H1 (cell line): ENCODE results near the gene ST7L. TPM values are rescaled to one million over a fixed set of nuclear protein-coding genes. Genes with fewer than 3 reads are reported as not detected.

ENCODE experiments used
- CTCF ChIA-PET: fragments of 300-600 bp; sonication (Branson Sonifier 250); formaldehyde crosslinking; loops from one replicate; lab custom pipeline; 2021; ENCODE audit not compliant: partially characterized antibody; lab: Charles Lee
- POLR2A ChIA-PET: fragments of 300-600 bp; sonication (Branson Sonifier 250); formaldehyde crosslinking; loops from one replicate; lab custom pipeline; 2021; ENCODE audit warnings: inconsistent platforms; ENCODE audit not compliant: partially characterized antibody; lab: Charles Lee
- DNase-seq, 2 experiments: peaks; one replicate each; pipeline versions ENCODE4 v3.0.0 to v3.0.0-alpha.2; 2010 to 2022; ENCODE audit warnings: low spot score in 2 of 2, low read depth in 1 of 2, mixed read lengths in 1 of 2
- FAIRE-seq: peaks from 2 replicates; lab custom pipeline; 2011; peaks lifted over from hg19 to GRCh38; lab: Jason Lieb, UNC
- H2AFZ ChIP-seq: 2 replicates; pipeline ENCODE4 v1.8.1; 2012; ENCODE audit warnings: low read length, inconsistent platforms
- H2AK5ac ChIP-seq: 2 replicates; pipeline ENCODE4 v1.6.1; 2013; ENCODE audit warnings: low read depth, low read length
- H2BK120ac ChIP-seq: replicated peaks from 2 replicates; pipeline ENCODE3; 2013; ENCODE audit warnings: low read depth, low read length, inconsistent platforms
- H2BK12ac ChIP-seq: 2 replicates; pipeline ENCODE4 v1.6.1; 2013; ENCODE audit warnings: low read depth, low read length
- H2BK15ac ChIP-seq: 2 replicates; pipeline ENCODE4 v1.6.1; 2013; ENCODE audit warnings: low read length
- H2BK20ac ChIP-seq: 2 replicates; pipeline ENCODE4 v1.6.1; 2013; ENCODE audit warnings: low read length
- H2BK5ac ChIP-seq: 2 replicates; pipeline ENCODE4 v1.6.1; 2013; ENCODE audit warnings: low read depth, low read length
- H3K14ac ChIP-seq: 2 replicates; pipeline ENCODE4 v1.6.1; 2013; ENCODE audit warnings: inconsistent platforms; ENCODE audit not compliant: insufficient read length
- H3K18ac ChIP-seq: 2 replicates; pipeline ENCODE4 v1.6.1; 2013; ENCODE audit warnings: low read length; ENCODE audit errors: extremely low read depth
- H3K23ac ChIP-seq: 2 replicates; pipeline ENCODE4 v1.6.1; 2013; ENCODE audit warnings: inconsistent platforms; ENCODE audit not compliant: insufficient read length
- H3K23me2 ChIP-seq: 2 replicates; pipeline ENCODE4 v1.6.1; 2013; ENCODE audit warnings: low read depth, low read length
- H3K27ac ChIP-seq: 2 replicates; pipeline ENCODE4 v1.6.1; 2011; ENCODE audit warnings: low read depth, low read length, inconsistent platforms
- H3K27me3 ChIP-seq, 4 experiments: replicated peaks in 1 of 4; 1 replicate in 1 of 4; 2 replicates in 3 of 4; pipeline versions ENCODE4 v1.6.1 to v1.8.1; 2011 to 2013; ENCODE audit warnings: low read length in 3 of 4, mild to moderate bottlenecking in 3 of 4, inconsistent platforms in 2 of 4, mixed read lengths in 2 of 4, moderate library complexity in 1 of 4; ENCODE audit not compliant: control insufficient read depth in 3 of 4, insufficient read depth in 3 of 4; ENCODE audit errors: extremely low read depth in 1 of 4
- H3K36me3 ChIP-seq, 4 experiments: 2 replicates each; pipeline versions ENCODE4 v1.6.1 to v1.8.1; 2011 to 2013; ENCODE audit warnings: mild to moderate bottlenecking in 4 of 4, low read length in 3 of 4, moderate library complexity in 2 of 4, control low read depth in 1 of 4, inconsistent platforms in 1 of 4; ENCODE audit not compliant: insufficient read depth in 4 of 4, control insufficient read depth in 2 of 4
- H3K4ac ChIP-seq: replicated peaks from 2 replicates; pipeline ENCODE3; 2013; ENCODE audit warnings: low read length, low read depth, mixed read lengths, inconsistent platforms; ENCODE audit not compliant: insufficient read length
- H3K4me1 ChIP-seq, 4 experiments: replicated peaks in 1 of 4; 1 replicate in 1 of 4; 2 replicates in 3 of 4; pipeline versions ENCODE4 v1.6.1 to v1.8.1; 2011 to 2013; ENCODE audit warnings: low read length in 3 of 4, inconsistent platforms in 2 of 4, mixed read lengths in 1 of 4; ENCODE audit not compliant: insufficient read depth in 4 of 4, control insufficient read depth in 3 of 4
- H3K4me2 ChIP-seq, 2 experiments: 2 replicates each; pipeline versions ENCODE4 v1.6.1 to v1.8.1; 2011 to 2013; ENCODE audit warnings: low read depth in 2 of 2, low read length in 2 of 2, control low read depth in 1 of 2, inconsistent platforms in 1 of 2, mild to moderate bottlenecking in 1 of 2; ENCODE audit not compliant: insufficient read depth in 1 of 2
- H3K4me3 ChIP-seq, 4 experiments: fragments of 200-600, 300-600 bp in 1 of 4; sonication (generic), shearing (Covaris generic), sonication (Bioruptor Twin) in 1 of 4; 2 replicates each; pipeline versions ENCODE4 v1.5.1 to v1.8.1; 2011 to 2016; ENCODE audit warnings: low read length in 4 of 4, low read depth in 3 of 4, control low read depth in 2 of 4, inconsistent platforms in 2 of 4, mild to moderate bottlenecking in 2 of 4, mixed read lengths in 1 of 4, moderate library complexity in 1 of 4; ENCODE audit not compliant: insufficient read depth in 2 of 4; ENCODE audit errors: extremely low read depth in 1 of 4
- H3K56ac ChIP-seq: replicated peaks from 2 replicates; pipeline ENCODE3; 2013; ENCODE audit warnings: low read depth, mild to moderate bottlenecking, mixed read lengths, low read length, inconsistent platforms; ENCODE audit not compliant: insufficient read length
- H3K79me1 ChIP-seq: 2 replicates; pipeline ENCODE4 v1.6.1; 2013; ENCODE audit warnings: low read depth, low read length, control low read depth
- H3K79me2 ChIP-seq, 2 experiments: 2 replicates each; pipeline versions ENCODE4 v1.6.1 to v1.8.1; 2012 to 2013; ENCODE audit warnings: low read length in 2 of 2, mild to moderate bottlenecking in 2 of 2, inconsistent platforms in 1 of 2; ENCODE audit not compliant: insufficient read depth in 2 of 2, control insufficient read depth in 1 of 2
- H3K9ac ChIP-seq, 4 experiments: replicated peaks in 1 of 4; 1 replicate in 1 of 4; 2 replicates in 3 of 4; pipeline versions ENCODE4 v1.6.1 to v1.8.1; 2011 to 2013; ENCODE audit warnings: low read depth in 3 of 4, low read length in 3 of 4, control low read depth in 2 of 4, mild to moderate bottlenecking in 2 of 4, moderate library complexity in 2 of 4, inconsistent platforms in 1 of 4; ENCODE audit errors: extremely low read depth in 1 of 4
- H3K9me3 ChIP-seq, 2 experiments: 2 replicates each; pipeline versions ENCODE4 v1.6.1 to v1.8.1; 2012 to 2013; ENCODE audit warnings: mild to moderate bottlenecking in 2 of 2, moderate library complexity in 2 of 2, control low read depth in 1 of 2, inconsistent platforms in 1 of 2, low read depth in 1 of 2, low read length in 1 of 2, mixed read lengths in 1 of 2; ENCODE audit not compliant: insufficient read depth in 2 of 2
- H4K20me1 ChIP-seq, 2 experiments: replicated peaks in 1 of 2; 2 replicates each; pipeline versions ENCODE3 to v1.8.1; 2011 to 2013; ENCODE audit warnings: inconsistent platforms in 2 of 2, low read length in 2 of 2, mild to moderate bottlenecking in 1 of 2; ENCODE audit not compliant: insufficient read depth in 2 of 2, control insufficient read depth in 1 of 2
- H4K5ac ChIP-seq: 2 replicates; pipeline ENCODE4 v1.6.1; 2013; ENCODE audit warnings: low read length, low read depth, mixed read lengths, inconsistent platforms; ENCODE audit not compliant: insufficient read length
- H4K8ac ChIP-seq: 2 replicates; pipeline ENCODE4 v1.8.0; 2013; ENCODE audit warnings: mild to moderate bottlenecking, moderate library complexity, low read length, inconsistent platforms; ENCODE audit not compliant: insufficient read depth; ENCODE audit errors: extremely low read depth
- H4K91ac ChIP-seq: replicated peaks from 2 replicates; pipeline ENCODE3; 2013; ENCODE audit warnings: low read length, mixed read lengths, inconsistent platforms; ENCODE audit not compliant: insufficient read length
- ATF3 ChIP-seq: IDR thresholded peaks from 2 replicates; pipeline ENCODE4 v1.6.1; 2011; ENCODE audit warnings: low read depth, mild to moderate bottlenecking, low read length; ENCODE audit not compliant: insufficient read depth
- BRCA1 ChIP-seq: IDR thresholded peaks from 2 replicates; pipeline ENCODE4 v1.6.1; 2012; ENCODE audit warnings: low read depth, low read length, improper control_type of control experiment
- CREB1 ChIP-seq: IDR thresholded peaks from 2 replicates; pipeline ENCODE4 v1.6.1; 2012; ENCODE audit warnings: inconsistent platforms
- CTBP2 ChIP-seq: IDR thresholded peaks from 2 replicates; pipeline ENCODE4 v1.7.0; 2011; ENCODE audit warnings: borderline replicate concordance, mild to moderate bottlenecking, moderate library complexity, mixed read lengths, low read length; ENCODE audit not compliant: insufficient read depth, insufficient read length
- EP300 ChIP-seq, 2 experiments: IDR thresholded peaks; 1 replicate in 1 of 2; 2 replicates in 1 of 2; pipeline ENCODE4 v1.6.1; 2011 to 2012; ENCODE audit warnings: low read depth in 2 of 2, low read length in 2 of 2, mild to moderate bottlenecking in 2 of 2, borderline replicate concordance in 1 of 2, inconsistent platforms in 1 of 2, moderate library complexity in 1 of 2
- JUND ChIP-seq: IDR thresholded peaks from 2 replicates; pipeline ENCODE4 v1.6.1; 2011; ENCODE audit warnings: mild to moderate bottlenecking, improper control_type of control experiment, low read length
- KDM4A ChIP-seq: IDR thresholded peaks from one replicate; pipeline ENCODE4 v1.7.1; 2012; ENCODE audit warnings: low read depth, mild to moderate bottlenecking, moderate library complexity, low read length, inconsistent platforms; ENCODE audit not compliant: severe bottlenecking
- NANOG ChIP-seq: IDR thresholded peaks from 2 replicates; pipeline ENCODE4 v1.6.1; 2011; ENCODE audit warnings: low read length, low read depth, mild to moderate bottlenecking, inconsistent platforms; ENCODE audit not compliant: insufficient read depth, poor library complexity, severe bottlenecking
- NRF1 ChIP-seq: IDR thresholded peaks from 2 replicates; pipeline ENCODE4 v1.6.1; 2011; ENCODE audit warnings: mild to moderate bottlenecking, low read depth, low read length, improper control_type of control experiment
- SIN3A ChIP-seq, 2 experiments: IDR thresholded peaks in 1 of 2; conservative IDR thresholded peaks in 1 of 2; 2 replicates each; pipeline ENCODE4 v1.6.1; 2011 to 2012; ENCODE audit warnings: low read length in 2 of 2, improper control_type of control experiment in 1 of 2, low read depth in 1 of 2, mild to moderate bottlenecking in 1 of 2
- SP1 ChIP-seq: IDR thresholded peaks from 2 replicates; pipeline ENCODE4 v1.6.1; 2011; ENCODE audit warnings: low read depth, low read length
- TBP ChIP-seq: IDR thresholded peaks from 2 replicates; pipeline ENCODE4 v1.6.1; 2011; ENCODE audit warnings: low read depth, low read length, improper control_type of control experiment
- TCF12 ChIP-seq: IDR thresholded peaks from 2 replicates; pipeline ENCODE4 v1.6.1; 2011; ENCODE audit warnings: low read depth, mild to moderate bottlenecking, low read length
- ZNF274 ChIP-seq: IDR thresholded peaks from 2 replicates; pipeline ENCODE4 v1.7.0; 2012; ENCODE audit warnings: low read length, borderline replicate concordance; ENCODE audit errors: extremely low read depth
- WGBS, 2 experiments: shearing (Covaris generic) in 1 of 2; methylation state at CpG; one replicate each; pipeline versions ENCODE4 v1.1.6 to v1.1.7; 2013 to 2015; ENCODE audit warnings: low lambda C conversion rate in 2 of 2, mixed read lengths in 2 of 2, inconsistent platforms in 1 of 2, low coverage in 1 of 2, missing lambda C conversion rate in 1 of 2; ENCODE audit not compliant: insufficient replicate concordance in 2 of 2, insufficient coverage in 1 of 2, insufficient read length in 1 of 2; ENCODE audit errors: extremely low coverage in 1 of 2, missing lambda C conversion rate in 1 of 2; 5-methylcytosine and 5-hydroxymethylcytosine counted together
- polyA plus RNA-seq, 7 experiments: library from polyadenylated mRNA; depleted of rRNA in 3 of 7; stranded (reverse) in 5 of 7; unstranded in 2 of 7; fragments of >200 nt in 5 of 7; fragments of 200-250 nt in 2 of 7; gene quantifications; 1 replicate in 5 of 7; 2 replicates in 1 of 7; 4 replicates in 1 of 7; pipeline versions ENCODE4 v1.2.1 to v1.2.3, GENCODE V29; 2011 to 2013; ENCODE audit warnings: missing spikeins in 2 of 7, mixed read lengths in 2 of 7
- total RNA-seq: library from RNA; stranded (reverse); fragmentation: NEBNext Ultra II Directional; extraction: Animal tissue kit (Norgen Biotek cat#: 25700); gene quantifications from 2 replicates; pipeline ENCODE4 v1.2.1, GENCODE V29; 2021

ST7L gene
- total and polyA plus RNA-seq, 2 of the 8 experiments (the other 6 are each of a cell fraction or from before 2014, with no cell fraction given): 9.6 to 16.2 TPM

DNA sequence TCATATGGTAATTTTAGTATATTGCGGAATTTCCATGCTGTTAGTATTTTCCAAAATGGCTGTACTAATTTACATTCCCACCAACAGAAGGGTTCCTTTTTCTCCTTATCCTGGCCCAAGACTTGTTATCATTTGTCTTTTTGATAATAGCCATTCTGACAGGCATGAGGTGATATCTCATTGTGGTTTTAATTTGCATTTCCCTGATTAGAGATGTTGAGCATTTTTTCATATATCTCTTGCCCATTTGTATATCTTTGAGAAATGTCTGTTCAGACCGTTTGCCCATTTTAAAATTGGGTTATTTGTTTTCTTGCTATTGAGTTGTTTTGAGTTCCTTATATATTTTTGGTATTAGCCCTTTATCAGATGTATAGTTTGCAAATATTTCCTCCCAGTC lies 14.7 kb upstream of the ST7L start:
- Histone ChIP-seq H3K23me2 (no peaks in the 10 kb centered on the region), H3K4ac (no peak overlapping the region), H2BK20ac (no peak overlapping the region), H2BK5ac (no peak overlapping the region), H3K79me2 (peaks cover 21 to 96% of the 10 kb centered on the region in 2 experiments), H3K14ac (no peak overlapping the region), H3K9me3 (no peaks in the 10 kb centered on the region), H2AFZ (no peak overlapping the region), H4K5ac (no peak overlapping the region), H3K9ac (no peak overlapping the region), H2AK5ac (no peak overlapping the region), H3K56ac (no peak overlapping the region), H4K20me1 (peaks cover 7 to 17% of the 10 kb centered on the region in 2 experiments), H3K4me1 (no peaks in the 10 kb centered on the region), H3K4me2 (no peak overlapping the region), H3K36me3 (no peaks in the 10 kb centered on the region), H3K27ac (no peak overlapping the region), H3K4me3 (no peak overlapping the region), H2BK15ac (no peak overlapping the region), H3K18ac (no peak overlapping the region), H3K23ac (no peak overlapping the region), H2BK120ac (no peak overlapping the region), H3K79me1 (no peaks in the 10 kb centered on the region), H2BK12ac (no peak overlapping the region), H3K27me3 (no peaks in the 10 kb centered on the region), H4K8ac (no peak overlapping the region), H4K91ac (no peak overlapping the region)
- 97% methylated on average over 2 of the region's 2 CpGs; no CpG with 5 or more reads in 1 of the 2 experiments for WGBS, 2 experiments
- FAIRE-seq (no peak), DNase-seq (no peak)
- ChIA-PET CTCF (interaction anchor here (0.6 to 1.0 kb wide), 2 partner anchors 19 to 582 kb away, joined by 3 read pairs; no protein-coding TSS in a partner anchor), POLR2A (interaction anchor here (0.6 to 0.8 kb wide), 2 partner anchors 10 to 14 kb away, joined by 3 read pairs; partner anchors contain the start of gene CAPZA1)
- TF ChIP-seq ATF3: no peak
- no peak for TF ChIP-seq BRCA1
- TF ChIP-seq EP300 (IDR thresholded peaks at IDR 0.05; ENCODE audit: borderline replicate concordance in 1 of 2, low read depth in 2 of 2, low read length in 2 of 2): no peak
- TF ChIP-seq TCF12: no peak
- no peak for TF ChIP-seq KDM4A
- TF ChIP-seq CTBP2: no peak
- no peak for TF ChIP-seq SIN3A (conservative IDR thresholded peaks at IDR 0.05 in 1 of 2, IDR thresholded peaks at IDR 0.05 in 1 of 2; ENCODE audit: low read depth in 1 of 2, low read length in 2 of 2)
- no peak for TF ChIP-seq TBP
- TF ChIP-seq SP1: no peak
- TF ChIP-seq NRF1: no peak
- TF ChIP-seq ZNF274: no peak
- no peak for TF ChIP-seq JUND
- no peak for TF ChIP-seq CREB1
- TF ChIP-seq NANOG: no peak
